ENCODE measurements around the gene SV2C. TPM values are rescaled to one million over a fixed set of nuclear protein-coding genes. Genes with fewer than 3 reads are reported as not detected.

The SV2C gene
- total RNA-seq, 4 donors from 2014 or later: 0.05 to 0.11 TPM; not detected in 2

- Histone ChIP-seq H3K27me3 (no peaks in the 10 kb centered on the region), H3K36me3 (no peaks in the 10 kb centered on the region), H3K27ac (no peak overlapping the region), H3K4me1 (no peaks in the 10 kb centered on the region), H3K4me3 (replicated peaks in 1 of 3) (no peak overlapping the region), H3K9me3 (no peaks in the 10 kb centered on the region)
- DNase-seq: no peak
- intact Hi-C loops (cut with DNase I): no loop called here
- TF ChIP-seq POLR2A (IDR thresholded peaks at IDR 0.05) (no peak), CTCF (IDR thresholded peaks at IDR 0.05) (no peak)
- 81 to 91% methylated on average over 3 of the region's 3 CpGs for whole genome bisulfite sequencing, 2 donors
Measured at GRCh38 chr5:76125888-76126287, 42.7 kb downstream of the SV2C start.

- no peak for TF ChIP-seq POLR2A (IDR thresholded peaks at IDR 0.05)
- no peak for TF ChIP-seq CTCF (IDR thresholded peaks at IDR 0.05)
- Histone ChIP-seq H3K36me3 (no peaks in the 10 kb centered on the region), H3K4me3 (replicated peaks in 1 of 3) (no peak overlapping the region), H3K27ac (no peak overlapping the region), H3K4me1 (no peaks in the 10 kb centered on the region), H3K27me3 (no peaks in the 10 kb centered on the region), H3K9me3 (no peaks in the 10 kb centered on the region)
- no peak for DNase-seq
- intact Hi-C loops (cut with DNase I): no loop called here
- 76 to 90% methylated on average over 1 of the region's 1 CpG for WGBS, 2 donors
Measured at GRCh38 chr5:76134003-76134402, 50.8 kb downstream of the SV2C start.

- TF ChIP-seq POLR2A (IDR thresholded peaks at IDR 0.05) (no peak), CTCF (IDR thresholded peaks at IDR 0.05) (no peak)
- H3K27ac ChIP-seq: no peak overlapping the region
- no peak for DNase-seq
- no peaks in the 10 kb centered on the region for H3K9me3 ChIP-seq
- no peaks in the 10 kb centered on the region for H3K4me1 ChIP-seq
- intact Hi-C loops (cut with DNase I): no loop called here
- 55 to 67% methylated on average over 1 of the region's 1 CpG for WGBS, 2 donors
- H3K36me3 ChIP-seq: no peaks in the 10 kb centered on the region
- H3K27me3 ChIP-seq: no peaks in the 10 kb centered on the region
- no peak overlapping the region for H3K4me3 ChIP-seq (replicated peaks in 1 of 3)
Measured at GRCh38 chr5:76134646-76135045, 51.5 kb downstream of the SV2C start.

GRCh38 chr5:76137887-76138542 is 54.8 kb downstream of the SV2C start:
- 77 to 81% methylated on average over 3 of the region's 3 CpGs for WGBS, 2 donors
- TF ChIP-seq CTCF (IDR thresholded peaks at IDR 0.05) (no peak), POLR2A (IDR thresholded peaks at IDR 0.05) (no peak)

GRCh38 chr5:76143884-76144283 is 60.7 kb downstream of the SV2C start:
- no peak for TF ChIP-seq CTCF (IDR thresholded peaks at IDR 0.05)
- TF ChIP-seq POLR2A (IDR thresholded peaks at IDR 0.05): no peak
- Histone ChIP-seq H3K36me3 (no peaks in the 10 kb centered on the region), H3K4me3 (replicated peaks in 1 of 3) (no peak overlapping the region), H3K4me1 (peaks cover 7 to 9% of the 10 kb centered on the region in 2 donors), H3K27ac (no peak overlapping the region), H3K27me3 (no peaks in the 10 kb centered on the region), H3K9me3 (no peaks in the 10 kb centered on the region)
- WGBS, 2 donors: 82 to 87% methylated on average over 3 of the region's 3 CpGs
- DNase-seq: no peak
- intact Hi-C loops (cut with DNase I): no loop called here

More at GRCh38 chr5:76137887-76138542, 54.8 kb downstream of the SV2C start:
- Histone ChIP-seq H3K4me3 (replicated peaks in 1 of 3) (no peak overlapping the region), H3K36me3 (no peaks in the 10 kb centered on the region), H3K4me1 (no peaks in the 10 kb centered on the region), H3K27me3 (no peaks in the 10 kb centered on the region), H3K27ac (no peak overlapping the region), H3K9me3 (no peaks in the 10 kb centered on the region)
- no peak for DNase-seq
- intact Hi-C loops (cut with DNase I): no loop called here
